Activated CD8-positive, alpha-beta memory T cell treated with anti-CD3 and anti-CD28 coated beads, Interleukin-2, amount 50 U/mL, for 48 hours (primary cell): ENCODE measurements around the gene RNF224.
A peak's percentile ranks its signal among the peaks of the same experiment; 100 is the strongest.

Source experiments
- DNase-seq: peaks from one replicate; pipeline ENCODE4 v3.0.0-alpha.2; 2020

The RNF224 gene

DNA sequence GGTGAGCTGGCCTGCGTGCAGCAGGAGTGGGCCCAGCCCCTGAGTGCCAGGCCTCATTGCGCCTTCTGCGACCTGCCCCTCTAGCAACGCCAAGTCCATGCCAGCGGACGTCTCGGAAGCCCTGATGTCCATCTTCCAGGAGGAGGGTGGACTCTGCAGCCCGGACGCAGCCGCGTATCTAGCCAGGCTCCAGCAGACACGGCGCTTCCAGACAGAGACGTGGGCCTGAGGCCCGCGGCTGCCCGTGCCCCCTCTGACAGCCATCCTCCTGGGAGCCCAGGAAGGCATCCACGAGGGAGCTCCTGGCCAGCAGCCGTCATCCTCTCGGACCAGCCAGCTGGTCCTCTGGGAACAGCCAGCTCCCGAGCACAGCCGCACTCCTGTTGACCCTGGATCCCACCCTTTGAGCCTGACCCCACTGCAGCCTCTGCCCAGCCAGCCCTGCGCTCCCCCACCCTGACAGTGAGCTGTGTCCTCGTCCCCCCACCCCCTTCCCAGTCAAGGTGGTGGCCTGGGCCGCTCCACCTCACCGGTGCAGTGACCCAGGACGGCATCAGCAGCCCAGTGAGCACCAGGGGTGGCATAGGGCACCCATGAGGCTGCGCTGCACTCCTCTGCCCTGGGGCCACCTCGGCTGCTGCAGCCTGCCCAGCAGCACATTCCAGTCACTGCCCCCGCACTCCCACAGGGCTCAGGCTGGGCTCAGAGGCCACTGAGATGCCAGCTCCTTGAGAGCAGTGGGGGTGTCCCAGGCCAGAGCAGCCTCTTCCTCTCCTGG lies 10.9 kb upstream of the RNF224 start:
- DNase-seq = no peak

DNA sequence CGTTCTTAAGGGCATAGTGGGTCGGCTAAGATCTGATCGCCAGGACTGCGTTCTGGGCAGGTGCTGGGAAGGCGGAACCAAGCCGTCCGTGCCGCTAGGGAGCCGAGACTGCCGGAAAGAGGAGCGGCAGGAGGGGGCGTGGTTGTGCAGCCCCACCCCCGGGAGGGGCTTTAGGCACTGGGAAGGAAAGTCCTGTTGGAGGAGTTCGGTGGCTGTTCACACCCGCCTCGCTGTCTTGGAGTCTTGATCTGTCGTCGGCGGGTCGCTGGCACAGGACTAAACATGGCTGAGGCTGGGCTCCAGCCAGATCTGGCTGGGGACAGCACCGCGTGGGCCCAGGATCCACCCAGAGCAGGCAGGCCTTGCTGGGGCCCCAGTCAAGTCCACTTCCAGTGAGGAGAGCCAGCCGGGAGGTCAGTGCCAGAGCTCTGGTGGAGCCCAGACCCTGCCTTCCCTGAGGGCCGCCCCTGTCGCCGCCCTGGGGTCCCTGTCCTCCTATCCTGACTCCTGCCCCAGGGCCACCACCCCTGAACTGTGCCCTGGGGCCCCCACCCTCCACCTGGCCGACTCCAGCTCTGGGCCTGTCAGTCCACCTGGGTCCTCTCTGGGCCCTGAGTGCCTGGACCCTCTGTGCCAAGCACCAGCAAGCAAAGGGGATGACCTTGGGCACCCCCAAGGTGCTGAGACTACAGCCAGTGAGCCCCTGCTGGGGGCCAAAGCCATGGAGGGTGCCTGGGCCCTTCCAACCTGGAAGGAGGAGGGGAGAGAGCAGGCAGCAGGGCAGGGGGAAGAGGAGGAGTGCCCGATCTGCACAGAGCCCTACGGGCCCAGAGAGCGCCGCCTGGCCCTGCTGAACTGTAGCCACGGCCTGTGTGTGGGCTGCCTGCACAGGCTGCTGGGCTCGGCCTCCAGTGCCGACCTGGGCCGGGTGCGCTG lies 9.8 kb upstream of the RNF224 start:
- DNase-seq = no peak

DNA sequence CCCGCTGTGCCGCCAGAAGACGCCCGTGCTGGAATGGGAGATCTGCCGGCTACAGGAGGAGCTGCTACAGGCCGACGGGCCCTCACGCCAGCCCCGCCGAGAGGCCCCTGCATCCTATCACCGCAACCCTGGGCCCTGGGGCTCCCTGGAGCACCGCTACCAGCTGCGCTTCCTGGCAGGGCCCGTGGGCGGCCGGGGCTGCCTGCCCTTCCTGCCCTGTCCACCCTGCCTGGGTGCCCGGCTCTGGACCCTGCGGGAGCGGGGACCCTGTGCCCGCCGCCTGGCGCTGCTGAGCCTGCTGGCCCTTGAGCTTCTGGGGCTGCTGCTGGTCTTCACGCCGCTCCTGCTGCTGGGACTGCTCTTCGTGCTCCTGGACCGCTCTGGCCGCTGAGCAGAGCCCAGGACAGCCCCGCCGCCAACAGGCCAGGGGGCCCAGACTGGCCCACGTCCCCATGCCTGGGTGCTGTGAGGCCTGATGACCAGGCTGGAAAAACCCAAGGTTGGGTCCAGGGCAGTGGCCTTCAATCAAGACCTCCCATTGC lies 9.0 kb upstream of the RNF224 start:
- DNase-seq = no peak

DNA sequence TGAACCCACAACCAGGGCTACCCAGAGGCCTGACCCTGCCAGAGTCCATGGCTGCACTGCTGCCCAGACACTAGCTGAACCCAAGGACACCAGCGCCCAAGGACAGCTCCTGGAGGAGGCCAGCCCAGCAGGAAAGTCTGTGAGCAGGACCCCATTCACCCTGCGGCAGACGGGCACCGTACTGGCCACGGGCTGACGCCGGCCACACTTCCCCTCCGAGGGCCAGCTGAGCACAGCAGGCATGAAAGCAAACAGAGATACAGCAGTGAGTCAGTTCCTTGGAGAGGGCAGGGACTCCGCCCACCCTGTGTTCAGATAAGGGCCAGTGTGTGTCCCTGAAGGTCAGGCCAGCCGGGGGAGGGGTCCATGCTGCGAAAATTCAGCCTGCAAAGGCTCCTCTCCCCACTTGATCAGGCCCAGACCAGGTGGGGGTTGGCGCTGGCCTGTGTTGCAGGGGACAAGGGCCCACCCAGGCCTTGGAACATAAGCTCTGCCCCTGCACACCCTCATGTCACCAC lies 8.5 kb upstream of the RNF224 start:
- DNase-seq = no peak

DNA sequence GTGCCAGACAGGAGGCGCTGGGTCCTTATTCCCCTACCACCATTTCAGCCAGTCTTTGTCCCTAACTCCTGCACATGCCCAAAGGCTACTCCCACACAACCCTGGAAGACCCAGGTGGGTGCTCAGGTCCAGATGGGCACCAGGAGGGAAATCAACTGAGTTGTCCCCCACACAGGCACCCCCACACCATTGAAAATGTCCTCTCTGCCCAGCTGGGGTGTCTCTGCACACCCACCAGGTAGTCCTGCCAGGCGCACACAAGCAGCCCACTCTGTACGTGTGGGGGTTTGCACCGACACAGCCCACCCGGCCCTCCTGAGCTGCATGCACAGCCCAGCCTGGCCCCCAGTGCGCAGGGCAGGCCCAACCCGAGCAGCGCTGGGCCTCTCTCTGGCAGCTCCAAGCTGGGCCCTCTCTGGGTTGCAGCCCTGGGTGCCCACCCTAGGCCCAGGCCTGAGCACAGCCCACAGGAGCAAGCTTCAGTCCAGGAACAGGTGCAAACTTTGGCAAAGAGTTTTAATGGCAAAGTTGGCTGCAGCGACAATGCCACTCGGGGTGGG lies 7.5 kb upstream of the RNF224 start:
- no peak for DNase-seq

DNA sequence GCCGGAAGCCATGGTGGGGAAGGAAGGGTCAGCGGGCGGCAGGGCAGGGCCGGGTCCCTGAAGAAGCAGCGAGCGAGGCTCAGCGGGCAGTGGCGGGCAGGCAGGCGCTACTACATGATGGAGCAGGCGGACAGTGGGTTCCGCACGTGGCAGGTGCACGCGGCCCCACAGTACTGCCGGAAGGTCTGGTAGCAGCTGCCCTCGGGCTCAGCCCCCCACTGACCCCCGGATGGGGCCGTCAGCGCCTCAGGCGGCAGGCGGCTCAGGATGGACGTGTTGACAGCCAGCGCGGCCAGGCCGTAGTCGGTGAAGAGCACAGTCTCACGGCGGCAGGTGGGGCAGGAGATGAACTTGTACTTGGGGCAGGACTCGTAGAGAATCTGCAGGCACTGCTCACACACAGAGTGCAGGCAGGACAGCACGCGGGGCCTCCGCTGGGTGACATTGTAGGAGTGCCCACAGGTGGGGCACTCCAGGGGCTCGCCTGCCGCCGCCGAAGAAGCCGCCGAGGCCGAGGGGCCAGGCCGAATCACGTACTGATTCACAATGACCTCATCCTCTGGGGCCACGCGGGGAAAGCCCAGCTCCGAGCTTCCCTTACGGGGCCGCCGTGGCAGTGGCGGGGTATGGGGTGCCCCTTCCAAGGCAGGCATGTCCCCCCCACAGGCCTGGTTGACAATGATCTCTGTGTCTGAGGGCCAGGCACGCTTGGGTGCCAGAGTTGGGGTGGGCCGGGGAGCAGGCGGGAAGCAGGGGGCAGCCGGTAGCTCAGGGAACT lies 6.8 kb upstream of the RNF224 start:
- DNase-seq = no peak

DNA sequence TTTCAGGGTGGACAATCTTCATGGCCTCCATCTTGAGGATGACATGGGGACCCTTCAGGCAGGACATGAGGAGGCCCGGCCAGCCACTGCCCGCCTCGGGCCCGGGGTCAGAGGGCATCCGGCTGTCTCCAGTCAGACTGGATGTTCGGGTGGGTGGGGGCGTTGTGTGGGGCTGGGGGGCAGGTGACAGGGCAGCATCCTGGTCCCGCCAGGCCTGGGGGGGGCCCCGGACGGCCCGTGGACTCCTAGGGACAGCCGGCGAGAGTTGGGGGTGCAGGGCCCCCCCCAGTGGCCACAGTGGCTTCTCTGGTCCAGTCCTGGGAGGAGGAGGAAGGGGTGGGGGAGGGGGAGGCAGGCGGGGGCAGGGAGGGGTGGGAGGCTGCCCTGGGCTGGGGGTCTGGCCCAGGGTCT lies 6.2 kb upstream of the RNF224 start:
- DNase-seq = no peak

DNA sequence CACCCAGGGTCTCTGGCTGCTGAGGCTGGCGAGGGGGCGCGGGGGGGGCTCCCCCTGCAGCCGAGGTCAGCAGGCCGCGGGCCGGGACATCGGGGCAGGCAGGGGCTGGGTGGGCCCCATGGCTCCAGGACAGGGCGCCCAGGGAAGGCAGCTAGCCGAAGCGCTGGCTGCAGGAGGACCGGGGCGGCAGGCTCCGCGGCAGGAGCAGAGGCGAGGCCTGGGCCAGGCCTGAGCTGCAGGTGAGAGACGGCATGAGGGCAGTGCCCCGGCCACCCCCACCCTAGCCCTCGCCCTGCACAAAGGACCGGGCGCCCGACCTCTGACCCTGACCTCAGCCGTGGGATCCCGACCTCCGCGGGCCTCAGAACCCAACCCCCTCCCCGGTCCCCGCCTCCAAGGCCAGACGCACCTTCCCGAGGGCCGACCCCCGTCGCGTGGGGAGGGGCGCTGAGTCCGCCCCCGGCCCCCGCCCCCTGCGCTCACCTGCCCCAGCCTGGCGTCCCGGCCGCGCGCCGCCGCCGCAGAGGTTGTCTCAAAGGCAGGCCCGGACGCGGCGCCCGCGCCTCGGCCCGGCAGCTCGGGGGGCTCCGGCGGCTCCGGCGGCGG lies 5.7 kb upstream of the RNF224 start:
- no peak for DNase-seq

DNA sequence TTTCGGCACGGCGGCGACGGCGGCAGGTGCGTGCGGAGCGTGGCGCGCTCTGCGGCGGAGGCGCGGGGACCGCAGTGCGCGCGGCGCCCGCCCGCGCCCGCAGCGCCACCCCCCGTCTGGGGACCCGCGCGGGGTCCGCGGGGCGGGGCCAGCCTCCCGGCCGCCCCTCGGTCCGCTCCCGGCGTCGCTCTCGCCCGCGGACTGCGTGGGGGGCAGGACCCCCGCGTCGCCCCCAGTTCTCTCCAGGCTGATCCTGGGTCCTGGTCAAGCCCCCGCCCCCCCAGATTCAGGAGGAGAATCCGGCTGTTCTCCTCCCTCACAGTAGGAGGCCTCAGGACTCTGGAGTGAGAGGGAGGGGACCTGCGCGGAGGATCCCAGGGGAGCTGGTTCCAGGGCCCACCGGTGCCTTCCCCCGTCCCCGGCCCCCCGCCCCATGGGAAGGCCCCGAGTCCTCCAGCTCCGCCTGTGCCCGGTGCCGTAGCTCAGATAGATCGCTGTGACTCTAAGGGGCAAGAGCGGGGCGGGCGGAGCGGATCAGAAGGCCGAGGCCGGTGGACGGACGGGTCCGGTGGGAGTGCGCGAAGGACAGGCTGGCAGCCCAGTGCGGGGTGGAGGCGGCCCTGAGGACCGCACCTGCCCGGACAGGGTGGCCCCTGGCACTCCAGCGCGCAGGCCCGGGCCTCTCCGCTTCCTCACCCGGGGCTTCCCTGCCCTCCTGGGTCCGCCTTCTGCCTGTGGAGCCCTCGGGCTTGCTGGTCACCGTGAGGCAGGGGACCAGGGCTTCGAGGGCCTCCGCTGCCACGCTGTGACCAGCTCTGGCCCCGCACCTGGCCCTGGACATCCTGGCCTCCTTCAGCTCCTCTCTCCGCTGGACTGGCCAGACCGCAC lies 4.9 kb upstream of the RNF224 start, which contains the start of gene RNF208:
Gene RNF208, minus strand, starts transcription at position 51 of the 888 bp plus-strand sequence. CDS start 1,028 bp downstream, outside the sequence.
- DNase-seq = no peak

DNA sequence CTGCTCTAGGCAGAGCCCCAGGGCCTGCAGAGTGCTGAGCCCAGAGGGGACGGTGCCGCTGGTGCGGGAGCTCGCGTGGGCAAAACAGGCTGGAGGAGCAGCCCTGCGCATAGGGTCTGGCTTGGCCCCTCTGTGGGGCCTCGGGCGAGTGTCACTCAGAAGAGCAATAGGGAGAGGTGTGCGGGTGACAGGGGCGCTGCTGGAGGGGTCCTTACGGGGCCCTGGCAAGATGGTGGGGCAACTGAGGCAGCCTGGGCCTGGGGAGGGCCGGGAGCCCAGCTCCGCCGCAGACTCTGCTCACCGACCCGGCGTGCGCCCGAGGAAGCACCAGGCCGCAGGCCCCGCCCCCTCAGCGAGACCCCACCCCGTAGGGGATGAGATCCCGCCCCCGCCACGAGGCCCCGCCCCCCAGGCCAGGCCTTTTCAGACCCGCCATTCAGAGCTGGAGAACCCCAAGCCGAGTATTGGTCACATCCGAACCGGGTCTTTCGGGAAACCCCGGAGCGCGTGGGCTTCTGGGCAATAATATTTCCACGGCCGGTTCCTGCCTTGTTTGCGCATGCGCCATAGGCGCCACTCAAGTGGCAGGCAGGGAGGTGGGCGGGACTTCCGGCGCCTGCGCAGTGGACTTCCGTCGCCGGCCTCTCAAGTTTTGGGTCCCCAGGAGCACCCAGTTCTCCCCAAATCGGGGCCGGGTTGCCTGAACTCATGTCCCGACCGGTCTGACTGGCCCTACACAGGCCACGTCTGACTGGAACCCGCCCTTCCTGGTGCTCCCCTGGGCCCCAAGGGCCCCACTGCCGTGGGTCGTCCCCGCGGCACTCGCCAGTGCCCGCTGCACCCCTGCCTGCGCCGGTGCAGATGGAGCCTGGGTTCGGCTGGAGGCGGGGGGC lies 4.0 kb upstream of the RNF224 start:
- DNase-seq = peak; percentile 99

DNA sequence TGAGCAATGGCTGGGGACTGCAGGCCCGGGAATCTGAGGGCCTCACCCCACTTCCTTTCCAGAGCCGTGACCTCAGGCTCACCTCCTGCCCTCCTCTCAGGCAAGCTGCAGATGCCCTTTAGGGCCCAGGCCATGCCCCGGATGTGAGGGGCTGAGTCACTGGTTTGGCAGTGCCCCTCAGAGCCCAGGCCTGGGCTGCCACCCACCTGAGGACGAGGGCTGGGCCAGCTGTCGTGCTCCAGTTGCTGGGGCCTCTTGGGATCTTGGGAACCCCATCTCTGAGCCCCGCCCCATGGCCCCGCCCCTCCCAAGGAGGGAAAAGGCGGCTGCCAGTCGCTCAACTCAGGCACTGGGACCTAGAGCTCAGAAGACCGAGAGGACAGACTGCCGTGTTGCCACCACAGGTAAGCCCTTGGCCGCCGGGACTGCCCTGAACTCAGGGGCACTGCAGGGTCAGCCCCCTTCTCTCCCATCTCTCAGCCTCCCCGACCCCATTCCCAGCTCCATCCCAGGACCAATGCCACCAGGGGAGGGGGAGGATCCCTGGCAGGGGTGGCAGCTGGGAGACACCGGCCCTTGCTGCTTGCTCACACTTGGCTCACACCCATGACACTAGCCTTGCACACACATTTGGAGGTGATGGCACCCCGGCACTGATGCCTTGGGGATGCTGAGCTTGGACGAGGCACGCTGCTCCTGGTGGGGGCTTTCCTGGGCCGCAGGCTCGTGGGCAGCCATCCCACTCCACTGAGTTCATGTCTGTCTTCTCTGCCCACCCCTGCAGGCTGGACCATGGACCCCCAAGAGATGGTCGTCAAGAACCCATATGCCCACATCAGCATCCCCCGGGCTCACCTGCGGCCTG lies 2.2 kb upstream of the RNF224 start, which contains the start of gene CYSRT1:
Gene CYSRT1, plus strand, starts transcription at position 345 of the 865 bp plus-strand sequence. Its CDS starts 448 bp downstream, at position 793.
- DNase-seq = no peak

DNA sequence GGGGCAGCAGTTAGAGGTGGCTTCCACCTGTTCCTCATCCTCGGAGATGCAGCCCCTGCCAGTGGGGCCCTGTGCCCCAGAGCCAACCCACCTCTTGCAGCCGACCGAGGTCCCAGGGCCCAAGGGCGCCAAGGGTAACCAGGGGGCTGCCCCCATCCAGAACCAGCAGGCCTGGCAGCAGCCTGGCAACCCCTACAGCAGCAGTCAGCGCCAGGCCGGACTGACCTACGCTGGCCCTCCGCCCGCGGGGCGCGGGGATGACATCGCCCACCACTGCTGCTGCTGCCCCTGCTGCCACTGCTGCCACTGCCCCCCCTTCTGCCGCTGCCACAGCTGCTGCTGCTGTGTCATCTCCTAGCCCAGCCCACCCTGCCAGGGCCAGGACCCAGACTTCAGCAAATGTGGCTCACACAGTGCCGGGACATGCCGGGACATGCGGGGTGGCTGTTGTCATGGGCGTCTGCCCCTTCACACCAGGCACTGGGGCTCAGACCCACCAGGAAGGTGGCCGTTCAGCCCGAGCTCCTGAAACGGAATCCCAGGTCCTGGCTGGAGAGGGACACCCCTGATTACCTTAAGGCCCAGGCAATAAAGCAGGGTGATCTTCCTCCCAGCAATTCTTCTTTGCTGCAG lies 1.5 kb upstream of the RNF224 start:
- DNase-seq = no peak

DNA sequence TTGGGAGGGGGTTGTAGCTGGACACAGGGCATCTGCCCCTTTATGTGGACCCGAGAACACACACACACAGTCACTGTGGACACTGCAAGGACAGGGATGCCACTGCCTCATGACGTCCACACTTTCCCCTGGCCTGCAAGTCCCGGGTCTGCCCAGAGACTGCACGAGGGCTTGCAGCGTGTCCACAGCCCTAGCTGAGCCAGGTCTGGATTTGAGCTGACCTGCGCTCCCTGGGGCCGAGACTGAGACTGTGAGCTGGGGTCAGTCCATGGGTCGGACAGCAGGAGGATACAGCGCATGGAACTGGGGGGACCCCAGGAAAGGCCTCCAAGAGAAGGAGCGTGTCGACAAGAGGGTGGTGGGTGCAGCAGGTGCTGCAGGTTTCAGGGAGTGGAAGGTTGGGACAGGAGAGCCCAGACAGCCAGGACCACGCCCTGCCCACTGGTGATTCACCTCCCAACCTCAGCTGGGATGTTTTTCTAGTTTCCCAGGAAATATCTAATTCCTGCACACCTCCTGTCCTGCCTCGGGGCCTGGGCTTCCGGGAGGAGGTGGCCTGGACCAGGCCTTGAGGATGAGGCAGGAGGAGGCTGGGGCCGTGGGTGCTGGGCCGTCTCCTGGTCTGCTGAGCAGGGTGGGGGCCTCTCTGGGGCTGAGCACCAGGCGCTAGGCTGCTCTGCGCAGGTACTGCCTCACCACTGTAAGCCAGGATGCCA lies 806 bp upstream of the RNF224 start:
- no peak for DNase-seq

DNA sequence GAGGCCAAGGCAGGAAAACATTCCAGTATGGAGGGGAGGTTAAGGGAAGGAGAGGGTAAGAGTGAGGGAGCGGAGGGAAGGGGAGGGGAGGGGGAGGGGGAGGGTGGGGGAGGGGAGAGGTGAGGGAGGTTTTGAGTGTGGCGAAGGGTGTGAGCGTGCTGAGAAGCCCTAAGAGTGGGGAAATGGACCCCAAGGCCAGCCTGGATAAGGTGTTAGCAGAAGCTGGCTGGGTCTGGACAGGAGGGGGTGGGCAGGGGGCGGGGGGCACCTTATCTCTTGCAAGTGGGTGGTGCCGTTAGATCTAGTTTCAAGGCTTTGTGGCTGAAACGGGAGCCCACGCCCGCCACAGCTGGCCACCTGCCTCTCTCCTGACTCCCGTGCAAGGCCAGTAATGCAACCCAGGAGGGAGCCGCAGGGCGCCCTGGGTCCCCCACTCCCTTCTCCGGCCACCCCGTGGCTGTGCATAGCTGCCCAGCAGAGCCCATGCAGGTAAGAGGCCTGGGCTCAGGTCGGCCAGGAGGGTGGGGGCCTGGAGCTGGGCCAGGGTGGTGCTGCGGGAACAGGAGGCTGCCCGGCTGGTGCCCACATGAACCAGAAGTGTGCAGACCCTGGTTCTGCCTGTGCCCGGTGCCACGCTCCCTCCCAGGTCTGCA lies 677 bp downstream of the RNF224 start:
- DNase-seq = no peak

DNA sequence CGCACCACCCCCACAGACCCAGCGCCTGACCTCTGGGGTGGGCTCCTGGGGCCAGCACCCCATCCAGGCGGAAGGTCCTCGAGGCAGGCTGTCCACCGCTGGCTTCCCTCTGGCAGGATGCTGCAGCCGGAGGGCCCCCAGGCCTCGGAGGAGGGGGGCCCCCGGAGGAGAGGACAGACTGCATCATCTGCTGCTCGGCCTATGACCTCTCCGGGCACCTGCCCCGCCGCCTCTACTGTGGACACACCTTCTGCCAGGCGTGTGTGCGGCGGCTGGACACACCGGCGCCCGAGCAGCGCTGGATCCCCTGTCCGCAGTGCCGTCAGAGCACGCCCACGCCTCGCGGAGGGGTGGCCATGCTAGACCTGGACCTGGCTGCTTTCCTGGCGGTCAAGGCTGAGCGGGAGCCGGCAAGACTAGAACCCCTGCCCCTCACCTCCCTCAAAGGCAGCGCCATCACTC lies 1.2 kb downstream of the RNF224 start:
- DNase-seq = no peak
